GM12892 (cell line): ENCODE measurements around the gene NCAPD2.

Experiments
- POLR2A ChIP-seq: IDR thresholded peaks from 2 replicates; pipeline ENCODE4 v1.6.1; 2011; ENCODE audit warnings: low read depth, low read length, control low read depth
- POLR2AphosphoS5 ChIP-seq: IDR thresholded peaks from 2 replicates; pipeline ENCODE4 v1.6.1; 2011; ENCODE audit warnings: low read depth, low read length, control low read depth
- TAF1 ChIP-seq: IDR thresholded peaks from 2 replicates; pipeline ENCODE4 v1.6.1; 2011; ENCODE audit warnings: low read depth, mild to moderate bottlenecking, control low read depth, low read length, borderline replicate concordance

- no peak for TF ChIP-seq POLR2A
- TF ChIP-seq TAF1 = no peak
- TF ChIP-seq POLR2AphosphoS5 = no peak
Observed at GRCh38 chr12:6478416-6478815, 15.5 kb upstream of the NCAPD2 start.
